Upper lobe of right lung (tissue), 1 donor: ENCODE measurements around the gene LRSAM1. TPM values are rescaled to one million over a fixed set of nuclear protein-coding genes. Genes with fewer than 3 reads are reported as not detected.

Source experiments
- ATAC-seq: fragments of 200-7000 bp; cut with Tn5 transposase; one replicate; pipeline ENCODE4 v1.9.1; 2020; ENCODE audit warnings: mild to moderate bottlenecking, moderate library complexity
- DNase-seq: peaks from one replicate; pipeline ENCODE4 v3.0.0-alpha.2; 2020
- H3K27ac ChIP-seq: fragments of 200-600 bp; one replicate; pipeline ENCODE4 v1.8.0; 2022
- H3K27me3 ChIP-seq: fragments of 200-600 bp; one replicate; pipeline ENCODE4 v1.8.0; 2022; ENCODE audit warnings: mild to moderate bottlenecking
- H3K36me3 ChIP-seq: fragments of 200-600 bp; one replicate; pipeline ENCODE4 v1.8.0; 2022
- H3K4me1 ChIP-seq: fragments of 200-600 bp; one replicate; pipeline ENCODE4 v1.8.0; 2022
- H3K4me3 ChIP-seq: fragments of 200-600 bp; one replicate; pipeline ENCODE4 v1.8.0; 2022; ENCODE audit warnings: mild to moderate bottlenecking
- H3K9me3 ChIP-seq: fragments of 200-600 bp; one replicate; pipeline ENCODE4 v1.8.0; 2022
- CTCF ChIP-seq: fragments of 200-600 bp; IDR thresholded peaks from one replicate; pipeline ENCODE4 v1.8.0; 2022; ENCODE audit warnings: antibody characterized with exemption
- intact Hi-C: fragments of 100-400 bp; cut with DNase I; formaldehyde crosslinking; loops from one replicate; pipeline ENCODE4 v1.11.0; 2022
- total RNA-seq: library from RNA; stranded (reverse); fragmentation: NEBNext Ultra II Directional; extraction: Animal tissue kit (Norgen Biotek cat#: 25700); gene quantifications from one replicate; pipeline ENCODE4 v1.2.1, GENCODE V29; 2021
- donor health status: DM: no; HTN: yes; CAD: no; lungs with severe emphysema.

LRSAM1 gene
- total RNA-seq, 1 donor from 2014 or later, result 18.8 TPM

GRCh38 chr9:127426756-127427155 is 24.6 kb upstream of the LRSAM1 start:
- ATAC-seq (no peak), DNase-seq (no peak)
- intact Hi-C loops, result no loop called here
- Histone ChIP-seq H3K4me1 (peaks cover 32% of the 10 kb centered on the region), H3K9me3 (no peaks in the 10 kb centered on the region), H3K4me3 (no peak overlapping the region), H3K27me3 (no peaks in the 10 kb centered on the region), H3K27ac (no peak overlapping the region), H3K36me3 (peaks cover 30% of the 10 kb centered on the region)
- TF ChIP-seq CTCF, result no peak

GRCh38 chr9:127428348-127428747 is 23.0 kb upstream of the LRSAM1 start:
- intact Hi-C loops, result no loop called here
- Histone ChIP-seq H3K36me3 (peaks cover 33% of the 10 kb centered on the region), H3K4me3 (no peak overlapping the region), H3K27ac (no peak overlapping the region), H3K9me3 (no peaks in the 10 kb centered on the region), H3K4me1 (peaks cover 22% of the 10 kb centered on the region), H3K27me3 (no peaks in the 10 kb centered on the region)
- no peak for TF ChIP-seq CTCF
- DNase-seq (no peak), ATAC-seq (no peak)

DNA sequence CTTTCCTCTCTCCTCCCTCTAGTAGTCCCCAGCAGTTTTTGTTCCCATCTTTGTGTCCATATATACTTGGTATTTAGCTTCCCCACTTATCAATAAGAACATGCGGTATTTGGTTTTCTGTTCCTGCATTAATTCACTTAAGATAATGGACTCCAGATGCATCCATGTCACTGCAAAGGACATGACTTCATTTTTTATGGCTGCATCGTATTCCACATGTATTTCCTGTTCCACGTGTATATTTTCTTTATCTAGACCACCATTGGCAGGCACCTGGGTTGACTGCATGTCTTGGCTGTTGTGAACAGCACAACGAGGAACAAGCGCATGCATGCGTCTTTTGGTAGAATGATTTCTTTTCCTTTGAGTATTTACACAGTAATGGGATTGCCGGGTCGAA is 20.9 kb upstream of the LRSAM1 start:
- intact Hi-C loops, result no loop called here
- TF ChIP-seq CTCF, result no peak
- H3K27ac ChIP-seq, result no peak overlapping the region
- no peak overlapping the region for H3K4me3 ChIP-seq
- no peaks in the 10 kb centered on the region for H3K27me3 ChIP-seq
- ATAC-seq (no peak), DNase-seq (no peak)
- H3K36me3 ChIP-seq, result peaks cover 54% of the 10 kb centered on the region
- H3K4me1 ChIP-seq, result peaks cover 16% of the 10 kb centered on the region
- no peaks in the 10 kb centered on the region for H3K9me3 ChIP-seq

DNA sequence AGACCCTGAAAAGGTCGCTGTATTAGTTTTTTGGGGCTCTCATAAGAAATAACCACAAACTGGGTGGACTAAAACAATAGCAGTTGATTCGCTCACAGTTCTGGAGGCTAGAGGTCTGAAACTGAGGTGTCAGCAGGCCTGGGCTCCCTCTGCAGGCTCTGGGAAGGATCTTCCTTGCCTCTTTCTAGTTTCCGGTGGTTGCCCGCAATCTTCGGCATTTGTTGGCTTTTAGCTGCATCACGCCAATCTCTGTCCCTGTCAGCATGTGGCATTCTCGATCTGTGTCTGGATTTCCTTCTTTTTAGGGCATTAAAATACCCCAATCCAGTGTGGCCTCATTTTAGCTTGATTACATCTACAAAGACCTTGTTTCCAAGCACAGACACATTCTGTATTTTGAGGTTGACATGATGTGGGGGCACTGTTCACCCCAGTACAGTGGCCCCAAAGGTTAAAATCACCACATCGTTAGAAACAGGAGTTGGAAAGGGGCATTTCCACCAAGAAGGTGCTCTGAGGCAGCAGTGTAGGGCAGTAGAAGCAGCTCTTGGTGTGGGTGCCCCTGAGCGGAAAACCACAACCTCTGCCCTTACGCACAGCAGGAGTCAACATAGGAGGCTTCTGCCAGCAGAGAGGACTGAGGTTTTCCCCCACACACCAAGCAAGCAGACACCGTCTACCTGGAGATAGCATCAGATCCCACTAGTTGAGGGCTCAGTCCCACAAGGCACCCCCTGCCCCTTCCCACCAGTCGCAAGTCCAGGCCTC is 13.6 kb upstream of the LRSAM1 start:
- intact Hi-C loops, result no loop called here

GRCh38 chr9:127438394-127438793 is 12.9 kb upstream of the LRSAM1 start:
- ATAC-seq (no peak), DNase-seq (no peak)
- Histone ChIP-seq H3K27me3 (no peaks in the 10 kb centered on the region), H3K36me3 (peaks cover 97% of the 10 kb centered on the region), H3K4me1 (no peaks in the 10 kb centered on the region), H3K9me3 (no peaks in the 10 kb centered on the region), H3K27ac (no peak overlapping the region), H3K4me3 (no peak overlapping the region)
- no peak for TF ChIP-seq CTCF
- intact Hi-C loops, result no loop called here

More for the DNA sequence above, 13.6 kb upstream of the LRSAM1 start:
- H3K27me3 ChIP-seq, result no peaks in the 10 kb centered on the region
- ATAC-seq (no peak), DNase-seq (no peak)
- H3K9me3 ChIP-seq, result no peaks in the 10 kb centered on the region
- no peak for TF ChIP-seq CTCF
- H3K27ac ChIP-seq, result no peak overlapping the region
- no peak overlapping the region for H3K4me3 ChIP-seq
- peaks cover 94% of the 10 kb centered on the region for H3K36me3 ChIP-seq
- no peaks in the 10 kb centered on the region for H3K4me1 ChIP-seq
